WTC11 (cell line): ENCODE results near the gene ARHGEF17.

ENCODE experiments used
- CREB1 ChIP-seq: sonication (generic); formaldehyde crosslinking; IDR thresholded peaks from 2 replicates; pipeline ENCODE4 v1.8.0; 2023; ENCODE audit warnings: mild to moderate bottlenecking, missing genetic modification reagents
- CREM ChIP-seq: sonication (generic); formaldehyde crosslinking; IDR thresholded peaks from 2 replicates; pipeline ENCODE4 v1.8.1; 2022; ENCODE audit warnings: mild to moderate bottlenecking, missing genetic modification reagents, moderate library complexity
- GABPB1 ChIP-seq: sonication (generic); formaldehyde crosslinking; IDR thresholded peaks from 2 replicates; pipeline ENCODE4 v1.8.1; 2023; ENCODE audit warnings: mild to moderate bottlenecking, missing genetic modification reagents
- MYBL2 ChIP-seq: sonication (generic); formaldehyde crosslinking; IDR thresholded peaks from 2 replicates; pipeline ENCODE4 v1.8.1; 2023; ENCODE audit warnings: mild to moderate bottlenecking, moderate library complexity, missing genetic modification reagents
- ZNF423 ChIP-seq: fragments of 250-450 bp; sonication (Bioruptor Pico); IDR thresholded peaks from 2 replicates; pipeline ENCODE4 v2.1.2; 2022; ENCODE audit warnings: mild to moderate bottlenecking, moderate library complexity
- TF ChIP-seq, protein P1 (sequence below): sonication (generic); formaldehyde crosslinking; IDR thresholded peaks from 2 replicates; pipeline ENCODE4 v1.8.1; 2022; ENCODE audit warnings: low read depth, mild to moderate bottlenecking, moderate library complexity, missing genetic modification reagents, borderline replicate concordance
- TF ChIP-seq, protein P2 (sequence below): fragments of 200-600 bp; IDR thresholded peaks from 2 replicates; pipeline ENCODE4 v1.8.0; 2022; ENCODE audit warnings: antibody characterized with exemption
- TF ChIP-seq, protein P3 (sequence below): sonication (generic); formaldehyde crosslinking; IDR thresholded peaks from 2 replicates; pipeline ENCODE4 v1.8.1; 2023; ENCODE audit warnings: mild to moderate bottlenecking, moderate library complexity, missing genetic modification reagents
- TF ChIP-seq, protein P4 (sequence below): sonication (generic); formaldehyde crosslinking; IDR thresholded peaks from 2 replicates; pipeline ENCODE4 v1.8.0; 2022; ENCODE audit warnings: mild to moderate bottlenecking, missing genetic modification reagents

DNA sequence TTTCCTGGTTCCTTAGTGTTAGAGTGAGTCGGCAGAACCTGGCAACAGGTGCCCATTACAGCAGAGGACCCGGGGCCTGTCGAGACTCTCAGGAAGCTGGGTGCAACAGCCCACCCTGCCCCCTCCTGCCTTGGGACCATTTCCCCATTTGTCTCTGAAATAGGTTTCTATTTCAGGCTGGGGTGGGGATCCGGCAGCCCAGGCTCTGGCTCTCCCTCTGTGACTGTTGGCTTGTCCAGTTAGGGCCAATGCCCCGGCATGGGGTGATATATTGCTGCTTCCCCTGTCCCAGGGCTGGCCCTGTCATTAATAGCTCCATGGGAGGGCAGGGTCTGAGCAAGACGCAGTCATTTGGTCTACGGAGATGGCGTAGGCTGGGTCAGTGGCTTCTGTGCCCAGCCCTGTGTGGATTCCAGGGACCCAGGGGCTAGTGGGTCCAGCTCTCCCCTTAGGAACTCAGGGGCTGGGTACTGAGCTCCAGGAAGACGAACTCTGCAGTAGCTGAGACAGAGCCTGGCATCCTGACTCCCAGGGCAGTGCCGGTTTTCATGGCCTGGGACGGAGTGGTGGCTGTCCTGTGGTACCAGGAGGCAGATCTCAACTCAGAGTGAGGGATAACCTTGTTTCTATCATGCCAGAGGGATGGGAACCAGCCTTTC lies 33.2 kb upstream of the ARHGEF17 start:
- TF ChIP-seq, protein P1, sequence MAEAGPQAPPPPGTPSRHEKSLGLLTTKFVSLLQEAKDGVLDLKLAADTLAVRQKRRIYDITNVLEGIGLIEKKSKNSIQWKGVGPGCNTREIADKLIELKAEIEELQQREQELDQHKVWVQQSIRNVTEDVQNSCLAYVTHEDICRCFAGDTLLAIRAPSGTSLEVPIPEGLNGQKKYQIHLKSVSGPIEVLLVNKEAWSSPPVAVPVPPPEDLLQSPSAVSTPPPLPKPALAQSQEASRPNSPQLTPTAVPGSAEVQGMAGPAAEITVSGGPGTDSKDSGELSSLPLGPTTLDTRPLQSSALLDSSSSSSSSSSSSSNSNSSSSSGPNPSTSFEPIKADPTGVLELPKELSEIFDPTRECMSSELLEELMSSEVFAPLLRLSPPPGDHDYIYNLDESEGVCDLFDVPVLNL (CRISPR knock-in tag), result no peak
- TF ChIP-seq, protein P2, sequence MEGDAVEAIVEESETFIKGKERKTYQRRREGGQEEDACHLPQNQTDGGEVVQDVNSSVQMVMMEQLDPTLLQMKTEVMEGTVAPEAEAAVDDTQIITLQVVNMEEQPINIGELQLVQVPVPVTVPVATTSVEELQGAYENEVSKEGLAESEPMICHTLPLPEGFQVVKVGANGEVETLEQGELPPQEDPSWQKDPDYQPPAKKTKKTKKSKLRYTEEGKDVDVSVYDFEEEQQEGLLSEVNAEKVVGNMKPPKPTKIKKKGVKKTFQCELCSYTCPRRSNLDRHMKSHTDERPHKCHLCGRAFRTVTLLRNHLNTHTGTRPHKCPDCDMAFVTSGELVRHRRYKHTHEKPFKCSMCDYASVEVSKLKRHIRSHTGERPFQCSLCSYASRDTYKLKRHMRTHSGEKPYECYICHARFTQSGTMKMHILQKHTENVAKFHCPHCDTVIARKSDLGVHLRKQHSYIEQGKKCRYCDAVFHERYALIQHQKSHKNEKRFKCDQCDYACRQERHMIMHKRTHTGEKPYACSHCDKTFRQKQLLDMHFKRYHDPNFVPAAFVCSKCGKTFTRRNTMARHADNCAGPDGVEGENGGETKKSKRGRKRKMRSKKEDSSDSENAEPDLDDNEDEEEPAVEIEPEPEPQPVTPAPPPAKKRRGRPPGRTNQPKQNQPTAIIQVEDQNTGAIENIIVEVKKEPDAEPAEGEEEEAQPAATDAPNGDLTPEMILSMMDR, result no peak
- TF ChIP-seq CREM (CRISPR knock-in tag) (no peak), ZNF423 (CRISPR knock-in tag) (no peak), MYBL2 (no peak), GABPB1 (CRISPR knock-in tag) (no peak), CREB1 (CRISPR knock-in tag) (no peak)
- TF ChIP-seq, protein P3, sequence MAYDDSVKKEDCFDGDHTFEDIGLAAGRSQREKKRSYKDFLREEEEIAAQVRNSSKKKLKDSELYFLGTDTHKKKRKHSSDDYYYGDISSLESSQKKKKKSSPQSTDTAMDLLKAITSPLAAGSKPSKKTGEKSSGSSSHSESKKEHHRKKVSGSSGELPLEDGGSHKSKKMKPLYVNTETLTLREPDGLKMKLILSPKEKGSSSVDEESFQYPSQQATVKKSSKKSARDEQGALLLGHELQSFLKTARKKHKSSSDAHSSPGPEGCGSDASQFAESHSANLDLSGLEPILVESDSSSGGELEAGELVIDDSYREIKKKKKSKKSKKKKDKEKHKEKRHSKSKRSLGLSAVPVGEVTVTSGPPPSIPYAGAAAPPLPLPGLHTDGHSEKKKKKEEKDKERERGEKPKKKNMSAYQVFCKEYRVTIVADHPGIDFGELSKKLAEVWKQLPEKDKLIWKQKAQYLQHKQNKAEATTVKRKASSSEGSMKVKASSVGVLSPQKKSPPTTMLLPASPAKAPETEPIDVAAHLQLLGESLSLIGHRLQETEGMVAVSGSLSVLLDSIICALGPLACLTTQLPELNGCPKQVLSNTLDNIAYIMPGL (CRISPR knock-in tag), result no peak
- TF ChIP-seq, protein P4, sequence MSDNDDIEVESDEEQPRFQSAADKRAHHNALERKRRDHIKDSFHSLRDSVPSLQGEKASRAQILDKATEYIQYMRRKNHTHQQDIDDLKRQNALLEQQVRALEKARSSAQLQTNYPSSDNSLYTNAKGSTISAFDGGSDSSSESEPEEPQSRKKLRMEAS (CRISPR knock-in tag), result no peak
